Renal cortical epithelial cell (primary cell): ENCODE data around the gene CDH16. TPM values are rescaled to one million over a fixed set of nuclear protein-coding genes. Genes with fewer than 3 reads are reported as not detected.
"Not testable (repeated sequence)": the region's sequence is repeated elsewhere in the genome, so short reads cannot be mapped to it uniquely, and the experiment has no call there.

ENCODE experiments used
- DNase-seq: peaks from one replicate; pipeline ENCODE4 v3.0.0-alpha.2; 2011; ENCODE audit warnings: low read depth
- total RNA-seq: library from RNA; depleted of rRNA; stranded (reverse); fragments of >200 nt; gene quantifications from 2 replicates; pipeline ENCODE4 v1.2.3, GENCODE V29; 2014

Gene CDH16
- total RNA-seq, 1 donor from 2014 or later, result 414 TPM

DNA sequence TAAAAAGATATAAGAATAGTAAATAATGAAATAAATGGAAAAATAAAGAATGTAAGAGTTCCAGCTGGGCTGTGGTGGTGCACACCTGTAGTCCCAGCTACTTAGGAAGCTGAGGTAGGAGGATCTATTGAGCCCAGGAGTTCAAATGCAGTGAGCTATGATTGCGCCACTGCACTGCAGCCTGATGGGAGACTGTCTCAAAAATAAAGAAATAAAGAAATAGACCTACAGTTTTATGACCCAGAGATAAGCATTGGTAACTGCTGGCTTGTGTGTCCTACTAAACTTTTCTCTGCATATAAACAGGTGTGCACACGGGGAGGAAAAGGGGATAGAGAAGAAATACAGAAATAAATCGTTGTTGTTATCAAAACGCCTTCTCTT is 46.1 kb downstream of the CDH16 start:
- no peak for DNase-seq

DNA sequence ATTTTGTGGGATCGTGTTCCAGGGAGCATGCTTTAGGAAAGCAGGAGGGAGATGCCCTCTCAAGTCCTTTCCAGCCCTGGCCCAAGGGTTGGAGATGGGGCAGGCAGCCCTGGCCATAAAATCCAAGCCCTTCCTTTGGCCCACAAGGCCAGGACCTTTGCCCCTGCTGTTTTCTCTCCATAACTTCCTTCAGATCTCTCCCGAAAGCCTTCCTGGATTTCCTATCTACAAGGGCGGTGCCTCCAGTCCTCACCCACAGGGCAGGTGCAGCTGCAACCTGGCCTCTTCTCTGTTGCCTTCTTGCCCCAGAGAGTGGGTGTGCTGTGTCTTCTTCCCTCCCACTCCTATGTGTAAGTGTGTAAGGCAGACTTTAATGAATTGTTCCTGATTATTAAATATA is 46.8 kb downstream of the CDH16 start:
- no peak for DNase-seq

DNA sequence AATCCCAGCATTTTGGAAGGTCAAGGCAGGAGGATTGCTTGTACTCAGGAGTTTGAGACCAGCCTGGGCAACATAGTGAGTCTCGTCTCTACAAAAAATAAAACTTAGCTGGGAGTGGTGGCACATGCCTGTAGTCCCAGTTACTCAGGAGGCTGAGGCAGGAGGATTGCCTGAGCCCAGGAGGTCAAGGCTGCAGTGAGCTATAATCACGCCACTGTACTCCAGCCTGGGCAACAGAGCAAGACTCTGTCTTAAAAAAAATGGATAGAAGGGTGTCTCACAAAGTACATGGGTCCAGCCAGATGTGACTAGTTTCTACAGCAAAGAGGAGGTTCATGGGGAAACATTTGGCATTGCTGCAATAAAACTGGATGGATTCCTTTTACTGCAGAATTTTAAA is 47.3 kb downstream of the CDH16 start:
- DNase-seq, result not testable (repeated sequence)

GRCh38 chr16:66869424-66869823 is 49.3 kb downstream of the CDH16 start:
- DNase-seq, result no peak

DNA sequence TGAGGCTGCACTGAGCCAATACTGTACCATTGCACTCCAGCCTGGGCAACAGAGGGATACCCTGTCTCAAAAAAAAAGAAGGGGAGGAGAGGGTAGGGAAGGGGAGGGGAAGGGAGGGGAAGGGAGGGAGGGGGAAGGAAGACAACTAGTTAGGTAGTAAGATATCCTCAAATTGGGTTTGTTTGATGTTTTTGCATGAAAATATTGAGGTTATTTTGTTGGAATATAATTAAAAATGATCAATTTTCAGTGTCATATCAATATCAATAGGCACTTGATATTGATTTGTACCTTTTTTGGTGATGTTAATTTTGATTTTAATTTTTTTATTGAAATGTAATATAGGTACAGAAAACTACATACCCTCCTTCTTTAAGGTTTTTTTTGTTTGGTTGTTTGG is 55.0 kb downstream of the CDH16 start:
- no peak for DNase-seq

- DNase-seq, result no peak
Measured at GRCh38 chr16:66862023-66862520, 56.6 kb downstream of the CDH16 start.

DNA sequence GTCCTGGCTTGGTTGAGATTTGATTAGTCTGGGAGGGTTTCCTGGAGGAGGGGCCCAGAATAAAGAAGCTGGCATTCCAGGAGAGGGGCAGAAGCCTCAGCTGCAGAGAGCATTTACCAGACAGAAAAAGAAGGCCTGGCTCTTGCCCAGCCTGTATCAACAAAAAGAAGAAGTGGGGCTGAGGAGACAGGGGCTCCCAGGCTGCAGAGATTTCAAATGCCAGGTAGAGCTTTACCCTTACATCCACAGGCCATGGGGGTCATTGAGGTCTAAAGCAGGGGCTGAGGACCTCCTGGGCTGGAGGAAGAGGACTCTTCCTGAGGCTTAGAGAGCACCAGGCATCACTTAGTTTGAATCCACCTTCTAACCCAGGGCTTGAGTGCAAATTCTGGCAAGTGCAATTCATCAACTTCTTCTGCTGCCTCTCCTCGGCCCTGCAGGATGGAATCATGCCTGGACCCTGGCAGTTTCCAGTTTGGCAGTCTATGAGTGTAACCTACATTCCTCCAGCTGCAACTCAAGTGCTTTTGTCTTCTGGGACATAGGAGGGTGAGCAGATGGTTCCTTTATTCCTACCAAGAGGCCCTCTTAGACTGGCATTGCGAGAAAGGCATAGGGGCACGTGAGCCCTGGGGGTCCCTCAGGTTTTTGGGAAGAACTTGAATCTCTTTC is 59.2 kb downstream of the CDH16 start:
- DNase-seq, result no peak

GRCh38 chr16:66858740-66859396 is 59.8 kb downstream of the CDH16 start:
- DNase-seq, result peak; percentile 48

Other genes with a start within 250 kb of the CDH16 start
- 83.9 and 112 TPM in 2 replicates for gene CMTM4, start 222.1 kb downstream of the CDH16 start, total RNA-seq
- gene DYNC1LI2, start 167.3 kb downstream of the CDH16 start, total RNA-seq, result 157 and 172 TPM in 2 replicates
- gene TERB1, start 117.3 kb downstream of the CDH16 start, total RNA-seq, result 0.15 and 0.35 TPM in 2 replicates
- gene NAE1, start 87.9 kb downstream of the CDH16 start, total RNA-seq, result 81.0 and 110 TPM in 2 replicates
- not detected in 2 replicates for gene CA7, start 74.5 kb downstream of the CDH16 start, total RNA-seq
- 8.3 and 11.5 TPM in 2 replicates for gene PDP2, start 38.4 kb downstream of the CDH16 start, total RNA-seq
- 177 and 379 TPM in 2 replicates for gene RRAD, start 6.7 kb upstream of the CDH16 start, total RNA-seq
- 129 and 264 TPM in 2 replicates for gene CIAO2B, start 15.5 kb upstream of the CDH16 start, total RNA-seq
- gene CES2, start 16.6 kb upstream of the CDH16 start, total RNA-seq, result 34.7 and 53.9 TPM in 2 replicates
- 0.69 and 1.3 TPM in 2 replicates for gene CES3, start 42.4 kb upstream of the CDH16 start, total RNA-seq
- 2.1 and 13.6 TPM in 2 replicates for gene CES4A, start 69.7 kb upstream of the CDH16 start, total RNA-seq
- gene CBFB, start 110.3 kb upstream of the CDH16 start, total RNA-seq, result 113 and 132 TPM in 2 replicates
- gene PHAF1, start 191.1 kb upstream of the CDH16 start, total RNA-seq, result 9.0 and 25.5 TPM in 2 replicates
- 11.6 and 27.4 TPM in 2 replicates for gene B3GNT9, start 232.1 kb upstream of the CDH16 start, total RNA-seq
- gene TRADD, start 241.0 kb upstream of the CDH16 start, total RNA-seq, result 26.2 and 45.8 TPM in 2 replicates
- 13.5 TPM in 2 replicates for gene FBXL8, start 241.1 kb upstream of the CDH16 start, total RNA-seq
- gene HSF4, start 245.9 kb upstream of the CDH16 start, total RNA-seq, result 5.7 and 12.5 TPM in 2 replicates